ENCODE results near the gene ARRB2.
"Not testable (repeated sequence)": the region's sequence is repeated elsewhere in the genome, so short reads cannot be mapped to it uniquely, and the experiment has no call there.

Gene ARRB2

GRCh38 chr17:4709794-4710692 is at the start of gene ARRB2:
TSS of gene ARRB2 (plus strand) at chr17:4710632. CDS start at chr17:4710722, 90 bp downstream.
- DNase-seq (ENCODE audit: low read depth, low spot score) = peak; percentile 96

- DNase-seq (ENCODE audit: low read depth, low spot score) = no peak
Measured at GRCh38 chr17:4663711-4664110, 46.7 kb upstream of the ARRB2 start.

GRCh38 chr17:4664230-4664629 is 46.2 kb upstream of the ARRB2 start:
- DNase-seq (ENCODE audit: low read depth, low spot score) = no peak

GRCh38 chr17:4665027-4665426 is 45.4 kb upstream of the ARRB2 start:
- DNase-seq (ENCODE audit: low read depth, low spot score) = no peak

- DNase-seq (ENCODE audit: low read depth, low spot score) = no peak
Measured at GRCh38 chr17:4666296-4666695, 44.1 kb upstream of the ARRB2 start.

GRCh38 chr17:4667166-4667565 is 43.3 kb upstream of the ARRB2 start:
- DNase-seq (ENCODE audit: low read depth, low spot score) = no peak

GRCh38 chr17:4672055-4672630 is 38.3 kb upstream of the ARRB2 start:
- DNase-seq (ENCODE audit: low read depth, low spot score) = no peak

- DNase-seq (ENCODE audit: low read depth, low spot score) = no peak
Measured at GRCh38 chr17:4672751-4673150, 37.7 kb upstream of the ARRB2 start.

- DNase-seq (ENCODE audit: low read depth, low spot score) = no peak
Measured at GRCh38 chr17:4673169-4673568, 37.3 kb upstream of the ARRB2 start.

GRCh38 chr17:4673986-4674684 is 36.3 kb upstream of the ARRB2 start:
- DNase-seq (ENCODE audit: low read depth, low spot score) = no peak

GRCh38 chr17:4674685-4674998 is 35.8 kb upstream of the ARRB2 start:
- no peak for DNase-seq (ENCODE audit: low read depth, low spot score)

GRCh38 chr17:4675791-4676190 is 34.6 kb upstream of the ARRB2 start:
- DNase-seq (ENCODE audit: low read depth, low spot score) = no peak

GRCh38 chr17:4676791-4677190 is 33.6 kb upstream of the ARRB2 start:
- no peak for DNase-seq (ENCODE audit: low read depth, low spot score)

- DNase-seq (ENCODE audit: low read depth, low spot score) = peak; percentile 52
Measured at GRCh38 chr17:4678448-4679026, 31.9 kb upstream of the ARRB2 start.

GRCh38 chr17:4679658-4680057 is 30.8 kb upstream of the ARRB2 start:
- no peak for DNase-seq (ENCODE audit: low read depth, low spot score)

- not testable (repeated sequence) for DNase-seq (ENCODE audit: low read depth, low spot score)
Measured at GRCh38 chr17:4683739-4684138, 26.7 kb upstream of the ARRB2 start.

GRCh38 chr17:4689872-4690271 is 20.6 kb upstream of the ARRB2 start:
- DNase-seq (ENCODE audit: low read depth, low spot score) = not testable (repeated sequence)

GRCh38 chr17:4690745-4691144 is 19.7 kb upstream of the ARRB2 start:
- no peak for DNase-seq (ENCODE audit: low read depth, low spot score)

- no peak for DNase-seq (ENCODE audit: low read depth, low spot score)
Measured at GRCh38 chr17:4691686-4692085, 18.7 kb upstream of the ARRB2 start.

GRCh38 chr17:4693416-4693815 is 17.0 kb upstream of the ARRB2 start:
- no peak for DNase-seq (ENCODE audit: low read depth, low spot score)

GRCh38 chr17:4696437-4696805 is 14.0 kb upstream of the ARRB2 start:
- no peak for DNase-seq (ENCODE audit: low read depth, low spot score)

- DNase-seq (ENCODE audit: low read depth, low spot score) = not testable (repeated sequence)
Measured at GRCh38 chr17:4699401-4700056, 10.9 kb upstream of the ARRB2 start.

All from smooth muscle cell of the brain vasculature (primary cell).